BE2C (cell line): ENCODE data around the gene P2RX3.

Source experiments
- DNase-seq: peaks from one replicate; pipeline ENCODE4 v3.0.0-alpha.2; 2020
- H3K27me3 ChIP-seq: fragments of 250-450 bp; sonication (Bioruptor Pico); 2 replicates; pipeline ENCODE4 v1.5.1; 2020; ENCODE audit warnings: mild to moderate bottlenecking
- H3K36me3 ChIP-seq: fragments of 250-450 bp; sonication (Bioruptor Pico); 2 replicates; pipeline ENCODE4 v1.5.1; 2020; ENCODE audit warnings: mild to moderate bottlenecking
- H3K4me1 ChIP-seq: fragments of 250-450 bp; sonication (Bioruptor Pico); 2 replicates; pipeline ENCODE4 v1.5.1; 2020
- H3K4me3 ChIP-seq: 2 replicates; pipeline ENCODE4 v1.5.1; 2011; ENCODE audit warnings: low read depth, low read length
- H3K9me3 ChIP-seq: fragments of 250-450 bp; sonication (Bioruptor Pico); 2 replicates; pipeline ENCODE4 v1.5.1; 2020
- CTCF ChIP-seq: IDR thresholded peaks from 2 replicates; pipeline ENCODE4 v1.5.1; 2012; ENCODE audit warnings: mild to moderate bottlenecking, low read depth, low read length

Gene P2RX3

GRCh38 chr11:57299150-57299737 lies 38.9 kb upstream of the P2RX3 start:
- peaks cover 10% of the 10 kb centered on the region for H3K36me3 ChIP-seq
- TF ChIP-seq CTCF = no peak
- DNase-seq = no peak

GRCh38 chr11:57300785-57301184 lies 37.4 kb upstream of the P2RX3 start:
- no peak for TF ChIP-seq CTCF
- DNase-seq = no peak
- H3K9me3 ChIP-seq = no peaks in the 10 kb centered on the region
- no peaks in the 10 kb centered on the region for H3K4me1 ChIP-seq
- H3K36me3 ChIP-seq = peaks cover 10% of the 10 kb centered on the region
- H3K27me3 ChIP-seq = no peaks in the 10 kb centered on the region
- H3K4me3 ChIP-seq = no peak overlapping the region

More at GRCh38 chr11:57299150-57299737, 38.9 kb upstream of the P2RX3 start:
- Histone ChIP-seq H3K4me1 (no peaks in the 10 kb centered on the region), H3K4me3 (no peak overlapping the region), H3K9me3 (no peaks in the 10 kb centered on the region), H3K27me3 (no peaks in the 10 kb centered on the region)

- no peak for TF ChIP-seq CTCF
- H3K4me3 ChIP-seq = no peak overlapping the region
- H3K27me3 ChIP-seq = no peaks in the 10 kb centered on the region
- no peak for DNase-seq
- H3K4me1 ChIP-seq = no peaks in the 10 kb centered on the region
- no peaks in the 10 kb centered on the region for H3K9me3 ChIP-seq
- peaks cover 10% of the 10 kb centered on the region for H3K36me3 ChIP-seq
Observed at GRCh38 chr11:57301711-57302423, 36.3 kb upstream of the P2RX3 start.

- peaks cover 10% of the 10 kb centered on the region for H3K36me3 ChIP-seq
- DNase-seq = no peak
- no peaks in the 10 kb centered on the region for H3K4me1 ChIP-seq
- no peaks in the 10 kb centered on the region for H3K27me3 ChIP-seq
- no peaks in the 10 kb centered on the region for H3K9me3 ChIP-seq
- TF ChIP-seq CTCF = no peak
- H3K4me3 ChIP-seq = no peak overlapping the region
Observed at GRCh38 chr11:57302489-57302888, 35.7 kb upstream of the P2RX3 start.

- H3K36me3 ChIP-seq = peaks cover 10% of the 10 kb centered on the region
- no peaks in the 10 kb centered on the region for H3K27me3 ChIP-seq
- no peak for DNase-seq
- no peaks in the 10 kb centered on the region for H3K4me1 ChIP-seq
- no peak for TF ChIP-seq CTCF
- H3K4me3 ChIP-seq = no peak overlapping the region
- H3K9me3 ChIP-seq = no peaks in the 10 kb centered on the region
Observed at GRCh38 chr11:57303280-57303989, 34.7 kb upstream of the P2RX3 start.

- Histone ChIP-seq H3K36me3 (peaks cover 11% of the 10 kb centered on the region), H3K4me1 (no peaks in the 10 kb centered on the region), H3K4me3 (no peak overlapping the region), H3K27me3 (no peaks in the 10 kb centered on the region), H3K9me3 (no peaks in the 10 kb centered on the region)
- TF ChIP-seq CTCF = no peak
- peak; percentile 53 for DNase-seq
Observed at GRCh38 chr11:57303990-57304579, 34.1 kb upstream of the P2RX3 start.
